PFSK-1 (cell line): Measurements from ENCODE around the gene HTRA3.

ENCODE experiments used
- FOXP2 ChIP-seq: optimal IDR thresholded peaks from 2 replicates; pipeline ENCODE3; 2011; ENCODE audit warnings: borderline replicate concordance, control low read depth, inconsistent platforms; ENCODE audit not compliant: insufficient read depth; ENCODE audit errors: extremely low read length, extremely low read depth
- POLR2AphosphoS5 ChIP-seq: IDR thresholded peaks from 2 replicates; pipeline ENCODE4 v1.6.1; 2012; ENCODE audit warnings: low read depth, mild to moderate bottlenecking, control low read depth, low read length, moderate library complexity
- SIN3A ChIP-seq: IDR thresholded peaks from 2 replicates; pipeline ENCODE4 v1.6.1; 2012; ENCODE audit warnings: mild to moderate bottlenecking, low read length, moderate library complexity, borderline replicate concordance; ENCODE audit not compliant: insufficient read depth
- TAF1 ChIP-seq: IDR thresholded peaks from 2 replicates; pipeline ENCODE4 v1.6.1; 2012; ENCODE audit warnings: low read length, control low read depth, borderline replicate concordance; ENCODE audit not compliant: insufficient read depth
- TF ChIP-seq, protein P1 (sequence below), 2 experiments: IDR thresholded peaks; 2 replicates each; pipeline versions ENCODE4 v1.6.1 to v1.8.0; 2011 to 2012; ENCODE audit warnings: low read depth in 2 of 2, low read length in 2 of 2, control low read depth in 1 of 2, inconsistent platforms in 1 of 2, mild to moderate bottlenecking in 1 of 2, moderate library complexity in 1 of 2; ENCODE audit not compliant: insufficient read depth in 1 of 2

HTRA3 gene

DNA sequence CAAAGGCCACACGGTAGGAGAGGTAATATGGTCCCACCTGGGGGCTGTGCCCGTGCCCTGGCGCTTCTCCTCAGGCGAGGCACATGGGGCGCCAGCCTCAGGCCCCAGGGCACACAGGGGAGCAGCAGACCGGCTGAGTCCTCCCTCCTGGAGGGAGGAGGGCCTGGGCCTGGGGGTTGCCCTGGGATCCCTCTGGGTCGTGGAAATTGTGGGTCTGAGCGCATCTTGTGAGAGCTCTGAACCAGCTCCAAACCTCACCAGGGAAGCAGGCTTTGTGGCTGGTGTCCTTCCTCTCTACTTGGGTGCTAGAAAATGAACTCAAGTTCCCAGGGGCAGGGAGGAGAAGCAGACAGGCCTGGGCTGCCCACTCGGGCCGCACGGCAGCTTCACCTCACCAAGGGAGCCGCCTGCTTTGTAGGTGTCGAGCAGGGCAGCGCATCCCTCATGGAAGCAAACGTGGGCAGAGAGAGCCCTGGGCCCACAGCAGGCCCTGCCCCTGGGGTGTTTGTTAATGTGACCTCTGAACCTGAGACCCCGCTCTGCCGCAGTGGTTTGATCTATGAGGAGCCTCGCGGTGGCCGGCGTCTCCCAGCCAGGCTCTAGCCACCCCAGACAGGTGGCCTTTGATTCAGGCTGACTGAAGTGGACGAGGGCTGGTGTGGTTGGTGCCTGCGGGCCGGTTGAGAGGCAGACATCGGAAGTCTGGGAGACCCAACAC, 10.8 kb downstream of the HTRA3 start:
- TF ChIP-seq POLR2AphosphoS5 (no peak), SIN3A (no peak), FOXP2 (no peak), TAF1 (no peak)
- TF ChIP-seq, protein P1, sequence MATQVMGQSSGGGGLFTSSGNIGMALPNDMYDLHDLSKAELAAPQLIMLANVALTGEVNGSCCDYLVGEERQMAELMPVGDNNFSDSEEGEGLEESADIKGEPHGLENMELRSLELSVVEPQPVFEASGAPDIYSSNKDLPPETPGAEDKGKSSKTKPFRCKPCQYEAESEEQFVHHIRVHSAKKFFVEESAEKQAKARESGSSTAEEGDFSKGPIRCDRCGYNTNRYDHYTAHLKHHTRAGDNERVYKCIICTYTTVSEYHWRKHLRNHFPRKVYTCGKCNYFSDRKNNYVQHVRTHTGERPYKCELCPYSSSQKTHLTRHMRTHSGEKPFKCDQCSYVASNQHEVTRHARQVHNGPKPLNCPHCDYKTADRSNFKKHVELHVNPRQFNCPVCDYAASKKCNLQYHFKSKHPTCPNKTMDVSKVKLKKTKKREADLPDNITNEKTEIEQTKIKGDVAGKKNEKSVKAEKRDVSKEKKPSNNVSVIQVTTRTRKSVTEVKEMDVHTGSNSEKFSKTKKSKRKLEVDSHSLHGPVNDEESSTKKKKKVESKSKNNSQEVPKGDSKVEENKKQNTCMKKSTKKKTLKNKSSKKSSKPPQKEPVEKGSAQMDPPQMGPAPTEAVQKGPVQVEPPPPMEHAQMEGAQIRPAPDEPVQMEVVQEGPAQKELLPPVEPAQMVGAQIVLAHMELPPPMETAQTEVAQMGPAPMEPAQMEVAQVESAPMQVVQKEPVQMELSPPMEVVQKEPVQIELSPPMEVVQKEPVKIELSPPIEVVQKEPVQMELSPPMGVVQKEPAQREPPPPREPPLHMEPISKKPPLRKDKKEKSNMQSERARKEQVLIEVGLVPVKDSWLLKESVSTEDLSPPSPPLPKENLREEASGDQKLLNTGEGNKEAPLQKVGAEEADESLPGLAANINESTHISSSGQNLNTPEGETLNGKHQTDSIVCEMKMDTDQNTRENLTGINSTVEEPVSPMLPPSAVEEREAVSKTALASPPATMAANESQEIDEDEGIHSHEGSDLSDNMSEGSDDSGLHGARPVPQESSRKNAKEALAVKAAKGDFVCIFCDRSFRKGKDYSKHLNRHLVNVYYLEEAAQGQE (IDR thresholded peaks at IDR 0.05; ENCODE audit: insufficient read depth in 1 of 2, low read depth in 2 of 2, low read length in 2 of 2) = no peak

DNA sequence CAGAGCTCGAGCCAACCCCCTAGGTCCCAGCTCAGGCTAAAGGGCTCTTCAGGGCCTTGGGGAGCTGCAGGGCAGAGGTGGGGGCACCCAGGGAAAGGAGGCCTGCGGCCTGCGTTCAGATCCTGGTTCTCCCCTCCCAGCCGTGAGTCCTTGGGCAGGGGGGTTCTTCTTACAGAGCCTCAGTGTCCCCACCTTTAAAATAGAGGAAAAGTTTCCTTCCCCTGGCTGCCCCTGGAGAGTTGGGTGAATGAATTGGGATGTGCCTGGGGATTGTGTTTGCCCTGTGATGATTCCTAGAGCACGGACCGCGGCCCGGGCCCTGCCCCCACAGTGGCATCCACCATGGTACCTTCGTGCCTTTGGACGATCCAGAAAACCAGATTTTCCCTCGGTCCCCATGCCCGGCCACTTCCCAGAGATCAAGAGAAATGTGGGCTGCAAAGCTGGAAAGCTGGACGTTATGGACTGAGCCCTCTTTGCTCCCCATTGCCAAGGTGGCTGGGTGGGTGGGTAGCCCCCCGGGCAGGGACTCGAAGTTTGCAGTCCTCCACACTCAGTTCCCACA, 11.4 kb downstream of the HTRA3 start:
- TF ChIP-seq SIN3A (no peak), TAF1 (no peak), FOXP2 (no peak), POLR2AphosphoS5 (no peak)

DNA sequence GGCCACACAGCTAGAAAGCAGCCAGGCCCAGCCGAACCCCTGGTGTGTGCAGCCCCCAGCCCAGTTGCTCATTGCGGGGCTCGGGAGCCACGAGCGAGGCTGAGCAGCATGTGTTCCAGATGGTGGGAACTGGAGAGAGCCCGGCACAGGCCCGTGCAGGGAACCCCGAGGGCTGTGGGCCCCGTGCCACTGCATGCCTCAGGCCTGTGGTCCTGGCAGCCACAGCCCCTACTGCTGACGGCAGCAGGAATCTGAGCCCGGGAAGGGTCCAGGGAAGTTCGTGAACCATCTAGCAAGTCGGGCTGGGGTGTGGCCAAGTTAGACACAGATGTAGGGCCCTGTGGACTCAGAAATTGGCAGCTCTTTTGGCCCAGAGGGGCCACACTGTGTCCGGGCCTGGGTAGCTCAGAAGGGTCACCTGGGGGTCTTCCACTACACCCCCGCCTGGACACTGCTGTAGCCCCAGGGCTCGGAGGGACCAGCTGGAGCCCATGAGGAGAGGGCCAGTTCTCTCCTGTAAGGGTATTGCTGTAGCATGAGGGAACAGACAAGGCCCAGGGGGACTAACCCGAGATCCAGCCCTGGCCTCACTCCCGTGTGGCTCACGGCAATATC, 12.1 kb downstream of the HTRA3 start:
- TF ChIP-seq FOXP2 (no peak), SIN3A (no peak), POLR2AphosphoS5 (no peak), TAF1 (no peak)
- TF ChIP-seq, protein P1 (IDR thresholded peaks at IDR 0.05; ENCODE audit: insufficient read depth in 1 of 2, low read depth in 2 of 2, low read length in 2 of 2) = no peak

DNA sequence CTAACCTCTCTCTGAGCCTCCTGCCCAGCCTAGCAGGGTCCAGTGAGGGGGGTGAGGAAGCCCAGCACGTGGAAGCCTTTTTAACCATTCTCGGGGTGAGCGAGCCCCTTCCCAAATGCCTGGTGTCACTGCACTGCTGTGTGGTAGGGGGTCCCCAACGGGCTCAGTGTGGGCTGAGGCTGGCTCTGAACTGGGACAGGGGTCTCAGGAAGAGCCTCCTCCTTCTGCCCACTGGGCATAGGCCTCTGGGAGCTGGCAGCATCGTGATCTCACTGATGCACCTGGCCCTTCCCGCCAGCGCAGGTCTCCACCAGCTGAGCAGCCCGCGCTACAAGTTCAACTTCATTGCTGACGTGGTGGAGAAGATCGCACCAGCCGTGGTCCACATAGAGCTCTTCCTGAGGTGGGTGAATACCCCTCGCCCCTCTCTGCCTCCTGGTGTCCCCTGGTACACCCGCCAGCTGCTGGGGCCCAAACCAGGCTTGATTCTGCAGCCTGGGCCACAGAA, 12.6 kb downstream of the HTRA3 start:
- TF ChIP-seq SIN3A = no peak
- TF ChIP-seq, protein P1 (IDR thresholded peaks at IDR 0.05; ENCODE audit: insufficient read depth in 1 of 2, low read depth in 2 of 2, low read length in 2 of 2) = no peak
- no peak for TF ChIP-seq TAF1
- TF ChIP-seq POLR2AphosphoS5 = no peak
- no peak for TF ChIP-seq FOXP2

DNA sequence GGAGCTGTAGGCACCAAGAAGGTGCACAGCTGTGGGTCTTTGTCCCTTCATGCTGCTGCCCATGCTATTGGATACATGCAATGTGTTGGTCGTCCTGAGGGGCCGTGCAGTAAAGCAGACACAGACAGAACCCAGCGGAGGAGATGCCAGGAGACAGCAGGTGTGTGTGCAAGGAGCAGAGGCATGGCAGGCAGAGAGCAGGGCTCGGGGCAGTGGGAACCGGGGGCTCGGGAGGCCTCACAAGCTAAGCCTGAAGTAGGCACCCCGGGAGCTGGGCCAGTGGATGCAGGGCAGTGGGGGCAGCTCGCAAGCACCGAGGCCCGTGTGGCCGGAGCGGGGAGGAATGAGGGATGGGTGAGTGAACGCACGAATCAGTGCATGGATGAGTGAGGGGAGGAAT, 13.2 kb downstream of the HTRA3 start:
- TF ChIP-seq TAF1 (no peak), SIN3A (no peak), POLR2AphosphoS5 (no peak), FOXP2 (no peak)
- TF ChIP-seq, protein P1 (IDR thresholded peaks at IDR 0.05; ENCODE audit: insufficient read depth in 1 of 2, low read depth in 2 of 2, low read length in 2 of 2) = no peak
